Neural crest cell (in vitro differentiated cells): ENCODE data around the gene AMPD2. TPM values are rescaled to one million over a fixed set of nuclear protein-coding genes. Genes with fewer than 3 reads are reported as not detected.
"Not testable (repeated sequence)": the region's sequence is repeated elsewhere in the genome, so short reads cannot be mapped to it uniquely, and the experiment has no call there.

Source experiments
- DNase-seq: peaks from one replicate; pipeline ENCODE4 v3.0.0; 2021; ENCODE audit warnings: low read depth, mixed read lengths, low spot score
- H3K27ac Mint-ChIP-seq: one replicate; pipeline ENCODE4 v1.8.0; 2021; ENCODE audit warnings: mild to moderate bottlenecking, mixed read lengths; ENCODE audit not compliant: unreplicated experiment
- H3K27me3 Mint-ChIP-seq: 2 replicates; pipeline ENCODE4 v1.8.0; 2021; ENCODE audit warnings: low read depth, mild to moderate bottlenecking, mixed read lengths
- H3K36me3 Mint-ChIP-seq: 2 replicates; pipeline ENCODE4 v1.8.0; 2021; ENCODE audit warnings: low read depth, mild to moderate bottlenecking, mixed read lengths
- H3K4me1 Mint-ChIP-seq: 2 replicates; pipeline ENCODE4 v1.8.0; 2021; ENCODE audit warnings: mixed read lengths
- H3K4me3 Mint-ChIP-seq: one replicate; pipeline ENCODE4 v1.8.0; 2021; ENCODE audit warnings: mild to moderate bottlenecking, mixed read lengths
- H3K9me3 Mint-ChIP-seq: 2 replicates; pipeline ENCODE4 v1.8.0; 2021; ENCODE audit warnings: mixed read lengths
- CTCF ChIP-seq: fragments of 200-600 bp; sonication (generic); conservative IDR thresholded peaks from 2 replicates; pipeline ENCODE4 v1.5.0; 2021; ENCODE audit warnings: antibody characterized with exemption, mild to moderate bottlenecking
- total RNA-seq: library from RNA; stranded (reverse); gene quantifications from 2 replicates; pipeline ENCODE4 v1.2.1, GENCODE V29; 2021

The AMPD2 gene
- total RNA-seq, 1 donor from 2014 or later, result 105 TPM

- DNase-seq, result no peak
- peaks cover 37% of the 10 kb centered on the region for H3K4me1 Mint-ChIP-seq
- H3K36me3 Mint-ChIP-seq, result no peaks in the 10 kb centered on the region
- H3K27ac Mint-ChIP-seq, result peak overlapping the region; percentile 60
- peaks cover 20% of the 10 kb centered on the region for H3K27me3 Mint-ChIP-seq
- TF ChIP-seq CTCF, result no peak
- H3K4me3 Mint-ChIP-seq, result peak overlapping the region; percentile 79
- H3K9me3 Mint-ChIP-seq, result no peaks in the 10 kb centered on the region
Observed at GRCh38 chr1:109657395-109657794, 37.8 kb downstream of the AMPD2 start.

- H3K27ac Mint-ChIP-seq, result no peak overlapping the region
- peaks cover 17% of the 10 kb centered on the region for H3K27me3 Mint-ChIP-seq
- no peak for TF ChIP-seq CTCF
- DNase-seq, result no peak
- H3K4me3 Mint-ChIP-seq, result peak overlapping the region; percentile 79
- peaks cover 37% of the 10 kb centered on the region for H3K4me1 Mint-ChIP-seq
- H3K9me3 Mint-ChIP-seq, result no peaks in the 10 kb centered on the region
- H3K36me3 Mint-ChIP-seq, result no peaks in the 10 kb centered on the region
Observed at GRCh38 chr1:109657970-109658369, 38.3 kb downstream of the AMPD2 start.

GRCh38 chr1:109658533-109659042, 39.0 kb downstream of the AMPD2 start:
- H3K9me3 Mint-ChIP-seq, result no peaks in the 10 kb centered on the region
- no peak overlapping the region for H3K27ac Mint-ChIP-seq

GRCh38 chr1:109659145-109659544, 39.5 kb downstream of the AMPD2 start:
- Mint-ChIP-seq H3K27me3 (peaks cover 8% of the 10 kb centered on the region), H3K36me3 (no peaks in the 10 kb centered on the region), H3K4me1 (peaks cover 37% of the 10 kb centered on the region), H3K9me3 (no peaks in the 10 kb centered on the region), H3K4me3 (peak overlapping the region; percentile 15), H3K27ac (no peak overlapping the region)
- no peak for TF ChIP-seq CTCF
- DNase-seq, result no peak

More at GRCh38 chr1:109658533-109659042, 39.0 kb downstream of the AMPD2 start:
- TF ChIP-seq CTCF, result no peak
- no peak for DNase-seq
- Mint-ChIP-seq H3K27me3 (peaks cover 11% of the 10 kb centered on the region), H3K4me3 (peak overlapping the region; percentile 79), H3K4me1 (peaks cover 37% of the 10 kb centered on the region), H3K36me3 (no peaks in the 10 kb centered on the region)

- TF ChIP-seq CTCF, result no peak
- H3K9me3 Mint-ChIP-seq, result no peaks in the 10 kb centered on the region
- H3K36me3 Mint-ChIP-seq, result no peaks in the 10 kb centered on the region
- DNase-seq, result no peak
- H3K27me3 Mint-ChIP-seq, result peaks cover 3% of the 10 kb centered on the region
- no peak overlapping the region for H3K4me3 Mint-ChIP-seq
- H3K27ac Mint-ChIP-seq, result peak overlapping the region; percentile 62
- H3K4me1 Mint-ChIP-seq, result peaks cover 33% of the 10 kb centered on the region
Observed at GRCh38 chr1:109659997-109660690, 40.5 kb downstream of the AMPD2 start.

- not testable (repeated sequence) for H3K9me3 Mint-ChIP-seq, H3K36me3 Mint-ChIP-seq, DNase-seq, H3K4me3 Mint-ChIP-seq, H3K27me3 Mint-ChIP-seq
- Mint-ChIP-seq H3K27ac (peak overlapping the region; percentile 62), H3K4me1 (peaks cover 27% of the 10 kb centered on the region)
Observed at GRCh38 chr1:109660691-109661026, 41.0 kb downstream of the AMPD2 start.
